Measurements from ENCODE around the gene CDK17.
"Not testable (repeated sequence)": the region's sequence is repeated elsewhere in the genome, so short reads cannot be mapped to it uniquely, and the experiment has no call there.

Gene CDK17

DNA sequence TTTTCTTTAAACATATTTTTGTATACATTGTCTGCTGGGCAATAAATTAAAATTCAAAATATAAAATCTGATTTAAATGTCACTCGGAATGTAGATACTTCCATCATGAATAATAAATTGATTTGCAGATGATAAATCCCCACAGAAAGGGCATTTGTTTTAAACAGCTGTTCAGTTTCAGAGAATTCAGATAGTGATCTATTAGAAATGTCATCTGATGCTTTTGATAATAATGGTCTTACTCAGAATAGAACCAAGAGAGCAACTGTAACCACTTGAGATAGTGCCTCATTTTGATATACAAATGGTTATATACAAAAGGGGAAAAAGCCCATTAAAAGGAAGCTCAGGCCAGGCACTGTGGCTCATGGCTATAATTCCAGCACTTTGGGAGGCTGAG, 43.4 kb downstream of the CDK17 start:
- no peak overlapping the region for H3K4me3 ChIP-seq (replicated peaks; ENCODE audit: low read depth, low read length)
- TF ChIP-seq, protein P1, sequence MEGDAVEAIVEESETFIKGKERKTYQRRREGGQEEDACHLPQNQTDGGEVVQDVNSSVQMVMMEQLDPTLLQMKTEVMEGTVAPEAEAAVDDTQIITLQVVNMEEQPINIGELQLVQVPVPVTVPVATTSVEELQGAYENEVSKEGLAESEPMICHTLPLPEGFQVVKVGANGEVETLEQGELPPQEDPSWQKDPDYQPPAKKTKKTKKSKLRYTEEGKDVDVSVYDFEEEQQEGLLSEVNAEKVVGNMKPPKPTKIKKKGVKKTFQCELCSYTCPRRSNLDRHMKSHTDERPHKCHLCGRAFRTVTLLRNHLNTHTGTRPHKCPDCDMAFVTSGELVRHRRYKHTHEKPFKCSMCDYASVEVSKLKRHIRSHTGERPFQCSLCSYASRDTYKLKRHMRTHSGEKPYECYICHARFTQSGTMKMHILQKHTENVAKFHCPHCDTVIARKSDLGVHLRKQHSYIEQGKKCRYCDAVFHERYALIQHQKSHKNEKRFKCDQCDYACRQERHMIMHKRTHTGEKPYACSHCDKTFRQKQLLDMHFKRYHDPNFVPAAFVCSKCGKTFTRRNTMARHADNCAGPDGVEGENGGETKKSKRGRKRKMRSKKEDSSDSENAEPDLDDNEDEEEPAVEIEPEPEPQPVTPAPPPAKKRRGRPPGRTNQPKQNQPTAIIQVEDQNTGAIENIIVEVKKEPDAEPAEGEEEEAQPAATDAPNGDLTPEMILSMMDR (IDR thresholded peaks at IDR 0.05; ENCODE audit: low read depth, low read length, missing control alignments) = no peak
- no peak for DNase-seq (ENCODE audit: extremely low read depth, low read depth)

DNA sequence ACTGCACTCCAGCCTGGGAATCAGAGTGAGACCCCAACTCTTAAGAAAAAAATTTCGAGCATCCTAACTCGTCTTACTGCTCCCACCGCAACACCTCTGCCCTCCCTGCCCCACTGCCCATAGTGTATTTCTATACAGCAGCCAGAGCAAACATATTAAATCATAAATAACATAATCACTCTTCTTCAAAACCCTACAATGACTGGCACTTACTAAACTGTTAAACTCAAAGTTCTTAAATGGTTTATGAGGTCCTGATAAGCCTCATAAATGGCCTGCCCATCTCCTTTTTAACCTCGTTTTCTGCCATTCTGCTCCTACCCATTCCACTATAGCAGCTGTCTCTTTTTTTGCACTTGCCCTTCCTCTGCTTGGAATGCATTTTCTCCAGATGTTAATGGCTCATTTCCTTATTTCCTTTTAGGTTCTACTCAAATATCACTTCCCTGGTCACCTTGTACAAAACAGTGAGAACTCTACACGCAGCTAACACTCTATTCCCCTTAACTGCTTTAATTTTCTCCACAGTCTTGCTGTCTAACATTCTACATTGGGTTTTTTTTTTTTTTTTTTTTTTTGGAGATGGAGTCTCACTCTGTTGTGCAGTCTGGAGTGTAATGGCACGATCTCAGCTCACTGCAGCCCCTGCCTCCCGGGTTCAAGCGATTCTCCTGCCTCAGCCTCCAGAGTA, 45.2 kb downstream of the CDK17 start:
- peak; percentile 11 for DNase-seq (ENCODE audit: extremely low read depth, low read depth)
- TF ChIP-seq, protein P1 (IDR thresholded peaks at IDR 0.05; ENCODE audit: low read depth, low read length, missing control alignments) = no peak
- H3K4me3 ChIP-seq (replicated peaks; ENCODE audit: low read depth, low read length) = no peak overlapping the region

DNA sequence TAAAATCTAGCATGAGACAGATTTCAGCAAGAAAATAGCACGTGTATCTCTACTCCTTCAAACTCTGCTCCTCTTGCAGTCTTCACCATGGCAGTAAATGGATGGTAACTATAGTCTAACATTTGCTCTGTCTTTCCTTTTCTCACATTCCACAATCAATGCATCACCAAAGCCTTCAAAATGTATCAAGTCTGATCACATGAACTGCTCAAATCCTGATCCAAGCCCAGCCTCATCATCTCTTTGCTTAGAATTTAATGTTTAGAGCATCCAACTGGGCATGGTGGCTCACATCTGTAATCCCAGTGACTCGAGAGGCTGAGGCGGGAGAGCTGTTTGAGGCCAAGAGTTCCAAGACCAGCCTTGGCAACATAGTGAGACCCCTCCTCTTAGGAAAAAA, 45.9 kb downstream of the CDK17 start:
- no peak overlapping the region for H3K4me3 ChIP-seq (replicated peaks; ENCODE audit: low read depth, low read length)
- TF ChIP-seq, protein P1 (IDR thresholded peaks at IDR 0.05; ENCODE audit: low read depth, low read length, missing control alignments) = no peak
- DNase-seq (ENCODE audit: extremely low read depth, low read depth) = no peak

DNA sequence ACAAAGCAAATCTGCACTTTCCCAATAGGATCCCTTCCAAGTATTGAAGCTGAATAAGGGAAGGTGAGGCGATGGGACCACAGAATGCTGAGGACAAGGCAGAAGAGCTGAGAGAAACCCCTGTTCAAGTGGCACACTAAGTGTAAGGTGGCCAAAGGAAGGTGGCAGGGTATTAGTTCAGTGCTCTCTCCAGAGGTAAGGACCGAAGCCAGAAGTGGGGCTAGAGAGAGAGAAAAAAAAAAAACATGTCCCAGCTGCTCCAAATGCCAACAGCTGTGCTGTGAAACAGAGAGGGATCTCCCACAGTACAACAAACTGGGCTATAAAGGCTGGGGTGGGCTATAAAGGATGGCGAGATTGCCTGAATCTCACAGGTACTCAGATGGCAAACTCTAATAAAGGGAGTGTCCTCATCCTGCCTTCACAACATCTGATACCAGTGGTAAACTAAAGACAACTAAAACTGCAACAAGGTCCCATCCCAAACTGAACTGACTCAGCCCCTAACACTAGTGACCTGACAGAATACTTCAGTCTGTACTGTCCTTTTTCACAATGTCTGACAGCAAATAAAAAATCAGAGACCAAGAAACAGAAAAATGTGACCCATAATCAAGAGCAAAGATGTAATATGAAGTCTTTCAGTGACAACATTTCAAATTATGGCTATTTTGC, 47.9 kb downstream of the CDK17 start:
- no peak overlapping the region for H3K4me3 ChIP-seq (replicated peaks; ENCODE audit: low read depth, low read length)
- TF ChIP-seq, protein P1 (IDR thresholded peaks at IDR 0.05; ENCODE audit: low read depth, low read length, missing control alignments) = no peak
- DNase-seq (ENCODE audit: extremely low read depth, low read depth) = no peak

DNA sequence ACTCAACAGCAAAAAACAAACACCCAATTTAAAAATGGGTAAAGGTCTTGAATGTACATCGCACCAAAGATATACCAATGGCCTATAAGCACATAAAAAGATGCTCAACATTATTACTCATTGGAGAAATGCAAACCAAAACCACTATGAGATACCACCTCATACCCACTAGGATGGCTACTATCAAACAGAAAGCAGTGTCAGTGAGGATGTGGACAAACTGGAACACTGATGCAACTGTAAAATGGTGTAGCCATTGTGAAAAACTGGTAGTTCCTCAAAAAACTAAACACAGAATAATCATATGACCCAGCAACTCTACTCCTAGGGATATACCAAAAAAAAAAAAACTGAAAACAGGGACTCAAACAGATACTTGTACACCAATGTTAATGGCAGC, 49.3 kb downstream of the CDK17 start:
- TF ChIP-seq, protein P1 (IDR thresholded peaks at IDR 0.05; ENCODE audit: low read depth, low read length, missing control alignments) = no peak
- no peak for DNase-seq (ENCODE audit: extremely low read depth, low read depth)
- H3K4me3 ChIP-seq (replicated peaks; ENCODE audit: low read depth, low read length) = no peak overlapping the region

DNA sequence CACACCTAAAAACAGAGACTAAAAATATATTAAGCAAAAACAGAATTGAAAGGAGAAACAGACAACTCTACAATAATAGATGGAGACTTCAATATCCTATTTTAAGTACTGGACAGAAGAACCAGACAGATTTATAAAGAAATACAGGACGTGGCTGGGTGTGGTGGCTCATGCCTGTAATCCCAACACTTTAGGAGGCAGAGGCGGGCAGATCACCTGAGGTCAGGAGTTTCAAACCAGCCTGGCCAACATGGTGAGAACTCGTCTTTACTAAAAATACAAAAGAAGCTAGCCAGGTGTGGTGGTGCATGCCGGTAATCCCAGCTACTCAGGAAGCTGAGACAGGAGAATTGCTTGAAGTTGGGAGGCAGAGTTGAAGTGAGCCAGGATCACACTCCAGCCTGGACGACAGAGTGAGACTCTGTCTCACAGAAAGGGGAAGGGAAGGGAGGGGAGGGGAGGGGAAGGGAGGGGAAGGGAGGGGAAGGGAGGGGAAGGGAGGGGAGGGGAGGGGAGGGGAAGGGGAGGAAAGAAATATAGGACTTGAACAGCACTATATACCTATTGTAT, 53.0 kb downstream of the CDK17 start:
- no peak overlapping the region for H3K4me3 ChIP-seq (replicated peaks; ENCODE audit: low read depth, low read length)
- no peak for DNase-seq (ENCODE audit: extremely low read depth, low read depth)
- TF ChIP-seq, protein P1 (IDR thresholded peaks at IDR 0.05; ENCODE audit: low read depth, low read length, missing control alignments) = no peak

DNA sequence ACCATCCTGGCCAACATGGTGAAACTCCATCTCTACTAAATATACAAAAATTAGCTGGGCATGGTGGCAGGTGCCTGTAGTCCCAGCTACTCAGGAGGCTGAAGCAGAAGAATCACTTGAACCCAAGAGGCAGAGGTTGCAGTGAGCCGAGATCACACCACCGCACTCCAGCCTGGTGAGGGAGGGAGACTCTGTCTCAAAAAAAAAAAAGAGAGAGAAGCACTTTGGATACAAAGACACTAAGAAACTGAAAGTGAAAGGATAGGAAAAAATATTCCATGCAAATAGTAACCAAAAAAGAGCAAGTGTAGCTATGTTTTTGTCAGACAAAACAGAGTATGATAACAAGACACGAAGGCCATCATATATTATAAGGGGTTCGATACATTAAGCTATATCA, 53.5 kb downstream of the CDK17 start:
- not testable (repeated sequence) for DNase-seq (ENCODE audit: extremely low read depth, low read depth); H3K4me3 ChIP-seq (replicated peaks; ENCODE audit: low read depth, low read length)
